HG02870 (cell line): Measurements from ENCODE around the gene SIGLEC7.

Experiments used
- ATAC-seq: cut with Tn5 transposase; IDR thresholded peaks from one replicate; pipeline ENCODE4 v1.9.1; 2021; ENCODE audit warnings: mild to moderate bottlenecking, moderate library complexity; ENCODE audit not compliant: unreplicated experiment

Gene SIGLEC7

DNA sequence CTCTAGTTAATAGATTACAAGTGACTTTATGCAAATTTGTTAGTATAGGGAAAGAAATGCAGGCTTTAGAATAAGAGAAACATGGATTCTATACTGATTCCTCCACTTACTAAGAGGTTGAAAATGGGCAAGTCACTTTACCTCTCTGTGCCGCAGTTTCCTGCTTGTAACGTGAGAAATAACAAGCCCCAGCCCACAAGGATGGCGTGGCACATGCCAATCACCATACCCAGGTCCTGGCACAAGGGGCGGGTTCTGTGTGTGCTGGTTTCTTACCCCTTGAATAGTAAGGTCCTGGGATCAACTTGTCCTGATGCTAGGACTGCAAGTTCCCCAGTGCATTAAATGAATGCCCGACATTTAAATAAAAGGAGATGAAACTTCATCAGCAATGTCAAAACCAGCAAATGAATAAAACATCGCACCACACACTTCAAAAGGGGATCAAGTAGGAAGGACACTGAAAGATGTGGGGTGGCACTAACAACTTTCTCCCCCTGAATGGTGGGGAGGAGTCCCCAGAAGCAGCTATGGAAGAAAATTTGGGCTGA, 25.3 kb upstream of the SIGLEC7 start:
- ATAC-seq, result no peak

DNA sequence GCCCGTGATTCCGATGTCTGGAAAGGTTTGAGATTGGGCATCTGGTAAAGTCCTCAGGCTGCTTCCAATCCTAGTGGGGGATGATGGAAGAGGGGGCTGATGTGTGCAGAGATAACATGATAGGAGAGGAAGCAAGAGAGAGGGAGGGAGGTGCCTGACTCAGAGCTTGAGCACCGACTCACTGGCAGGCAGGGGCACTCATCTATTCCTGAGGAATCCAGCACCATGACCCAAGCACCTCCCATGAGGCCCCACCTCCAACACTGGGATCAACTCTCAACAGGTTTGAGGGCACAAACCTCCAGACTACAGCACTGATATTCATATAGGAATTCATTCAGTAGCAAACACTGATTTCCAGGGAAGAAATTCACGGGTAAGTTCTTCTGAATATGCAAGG, 23.0 kb upstream of the SIGLEC7 start:
- no peak for ATAC-seq

DNA sequence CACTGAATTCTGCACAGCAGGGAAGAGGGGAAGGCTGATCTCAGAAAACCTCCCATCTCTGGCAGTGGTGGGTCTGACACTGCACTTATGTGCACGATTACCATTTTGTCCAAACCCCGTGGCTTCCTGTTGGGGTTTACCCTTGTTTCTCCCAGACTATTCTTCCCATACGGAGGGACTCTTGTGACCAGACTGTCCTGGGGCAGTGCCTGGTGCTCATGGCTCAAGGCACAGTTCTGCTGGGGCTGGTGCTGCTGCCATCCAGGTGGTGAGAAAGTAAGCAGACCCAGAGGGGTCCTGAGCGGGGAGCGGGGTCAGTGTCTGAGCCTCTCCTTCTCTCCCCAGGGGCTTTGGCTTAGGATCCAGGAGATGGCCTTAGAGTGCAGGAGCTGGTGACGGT, 22.5 kb upstream of the SIGLEC7 start:
- ATAC-seq, result no peak

DNA sequence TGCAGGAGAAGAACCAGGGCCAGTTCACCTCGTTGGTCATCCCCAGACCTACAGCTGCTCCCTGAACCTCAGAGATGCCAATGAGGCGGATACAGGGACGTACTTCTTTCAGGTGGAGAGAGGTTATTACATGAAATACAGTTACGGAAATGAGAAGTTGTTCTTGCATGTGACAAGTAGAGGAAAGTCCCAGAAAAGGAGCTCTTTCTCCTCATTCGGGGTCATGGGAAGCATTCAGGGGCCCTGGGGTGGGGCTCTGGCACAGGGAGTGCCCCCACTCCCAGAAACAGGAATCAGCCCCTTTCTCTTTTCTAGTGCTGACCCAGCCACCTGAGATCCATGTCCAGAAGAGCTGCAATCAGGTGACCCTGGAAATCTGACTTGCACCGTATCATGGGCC, 21.9 kb upstream of the SIGLEC7 start:
- ATAC-seq, result no peak

DNA sequence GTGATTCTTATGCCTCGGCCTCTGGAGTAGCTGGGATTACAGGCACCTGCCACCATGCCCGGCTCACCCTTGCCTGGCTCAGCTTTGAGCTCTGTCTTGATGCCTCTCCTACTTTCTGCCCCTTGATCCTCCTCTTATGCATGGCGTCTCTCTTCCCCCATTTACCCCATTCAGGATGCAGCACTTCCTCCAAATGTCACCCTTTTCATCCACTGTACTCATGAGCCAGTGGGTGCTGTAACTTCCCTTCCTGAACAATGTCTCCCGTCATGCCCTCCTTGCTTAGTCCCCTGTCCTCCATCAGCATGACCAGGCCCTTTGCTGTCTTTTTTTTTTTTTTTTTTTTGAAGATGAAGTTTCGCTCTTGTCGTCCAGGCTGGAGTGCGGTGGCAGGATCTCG, 20.8 kb upstream of the SIGLEC7 start:
- ATAC-seq, result no peak

DNA sequence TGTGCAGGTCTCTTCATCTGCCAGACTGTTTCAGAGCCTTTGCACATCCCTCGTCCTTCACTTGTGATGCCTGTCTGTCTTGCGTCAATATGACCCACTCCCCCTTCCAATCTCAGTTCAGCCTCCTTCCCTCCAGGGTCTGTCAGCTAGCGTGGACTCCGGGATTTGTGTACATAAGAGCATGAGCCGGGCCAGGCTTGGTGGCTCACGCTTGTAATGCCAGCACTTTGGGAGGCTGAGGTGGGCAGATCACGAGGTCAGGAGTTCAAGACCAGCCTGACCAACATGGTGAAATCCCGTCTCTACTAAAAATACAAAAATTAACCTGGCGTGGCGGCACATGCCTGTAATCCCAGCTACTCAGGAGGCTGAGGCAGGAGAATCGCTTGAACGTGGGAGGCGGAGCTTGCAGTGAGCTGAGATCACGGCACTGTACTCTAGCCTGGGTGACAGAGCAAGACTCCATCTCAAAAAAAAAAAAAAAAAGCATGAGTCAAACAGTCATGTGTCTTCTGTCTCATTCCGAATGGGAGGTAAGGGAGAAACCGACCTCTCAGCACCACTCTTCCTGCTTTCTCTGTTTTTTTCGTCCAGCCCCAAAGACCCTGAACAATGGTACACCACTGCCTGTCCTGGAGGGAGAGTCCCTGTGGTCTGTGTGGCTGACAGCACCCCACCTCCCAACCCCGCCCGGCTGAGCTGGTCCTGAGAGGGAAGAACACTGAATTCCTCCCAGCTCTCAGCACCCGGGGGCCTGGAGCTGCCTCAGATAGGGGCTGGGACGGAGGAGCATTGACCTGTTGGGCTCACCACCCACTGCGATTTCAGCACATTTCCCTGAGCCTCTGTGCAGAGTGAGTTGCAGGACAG, 19.8 kb upstream of the SIGLEC7 start:
- no peak for ATAC-seq

DNA sequence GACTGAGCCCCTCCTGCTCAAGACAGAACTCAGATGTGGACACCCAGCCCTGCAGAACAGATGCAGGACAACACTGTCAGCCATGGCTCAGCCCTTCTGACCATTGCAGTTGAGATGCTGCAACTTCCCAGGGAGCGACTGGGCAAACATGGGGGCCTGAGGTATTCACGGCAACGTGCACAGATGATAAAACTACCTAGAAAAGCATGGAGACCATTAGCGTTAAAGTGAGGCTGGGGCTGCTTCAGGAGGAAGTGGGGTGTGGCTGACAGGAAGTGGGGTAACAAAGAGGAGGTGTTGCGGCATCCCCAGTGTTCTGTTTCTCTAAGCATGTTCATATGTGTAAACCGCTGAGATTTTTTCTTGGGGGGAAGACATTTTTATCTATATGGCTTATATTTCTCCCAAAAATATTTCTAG, 18.7 kb upstream of the SIGLEC7 start:
- no peak for ATAC-seq

DNA sequence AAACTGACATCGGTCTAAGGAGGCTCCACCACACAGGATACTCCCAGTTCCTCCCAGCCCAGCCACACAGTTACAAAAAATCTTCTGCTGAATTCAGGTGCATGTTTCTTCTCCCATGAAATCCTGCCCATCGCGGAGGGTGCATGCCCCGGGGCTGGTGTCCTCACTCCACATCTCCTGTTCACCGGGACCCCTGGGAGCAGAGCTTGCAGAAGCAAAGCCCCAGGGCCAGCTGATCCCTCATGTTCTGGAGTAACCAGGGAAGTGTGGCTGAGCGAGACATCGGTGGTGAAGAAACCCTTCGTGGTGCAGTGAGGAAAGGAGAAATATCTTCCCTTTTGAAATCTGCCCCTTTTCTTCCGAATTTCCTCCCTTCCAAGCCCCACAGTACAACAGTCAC, 18.3 kb upstream of the SIGLEC7 start:
- no peak for ATAC-seq

DNA sequence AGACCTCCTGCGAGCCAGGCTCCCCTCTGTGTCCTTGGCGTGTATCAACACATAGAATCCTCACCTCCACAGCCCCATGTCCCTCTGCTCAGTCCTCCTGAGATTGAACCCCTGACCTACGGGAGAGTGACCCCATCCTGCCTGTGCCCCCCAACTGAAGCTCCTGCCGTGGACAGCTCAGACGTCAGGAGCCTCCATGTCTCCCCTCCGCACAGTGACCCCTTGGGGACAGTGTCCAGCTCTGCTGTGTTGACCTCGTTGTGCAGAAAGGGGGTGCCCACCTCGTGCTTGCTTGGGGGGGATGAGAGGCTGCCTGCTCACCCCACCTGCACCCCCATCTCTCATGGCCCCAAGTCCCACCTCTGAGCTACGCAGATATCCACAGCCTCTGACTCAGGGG, 17.9 kb upstream of the SIGLEC7 start:
- no peak for ATAC-seq

DNA sequence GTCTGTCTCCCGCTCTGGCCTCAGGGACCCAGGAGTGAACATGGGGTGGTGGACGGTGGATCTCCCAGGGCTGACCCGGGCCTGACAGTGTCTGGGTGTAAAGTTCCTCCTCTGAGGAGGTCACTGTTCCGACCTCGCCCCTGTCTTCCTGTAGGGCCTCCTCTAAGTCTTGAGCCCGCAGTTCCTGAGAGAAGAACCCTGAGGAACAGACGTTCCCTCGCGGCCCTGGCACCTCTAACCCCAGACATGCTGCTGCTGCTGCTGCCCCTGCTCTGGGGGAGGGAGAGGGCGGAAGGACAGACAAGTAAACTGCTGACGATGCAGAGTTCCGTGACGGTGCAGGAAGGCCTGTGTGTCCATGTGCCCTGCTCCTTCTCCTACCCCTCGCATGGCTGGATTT, 17.4 kb upstream of the SIGLEC7 start, which contains the start of gene SIGLEC9:
Gene SIGLEC9 (plus strand): TSS at position 178 of the 400 bp plus-strand sequence. CDS start 69 bp downstream, at position 247.
- ATAC-seq, result no peak

DNA sequence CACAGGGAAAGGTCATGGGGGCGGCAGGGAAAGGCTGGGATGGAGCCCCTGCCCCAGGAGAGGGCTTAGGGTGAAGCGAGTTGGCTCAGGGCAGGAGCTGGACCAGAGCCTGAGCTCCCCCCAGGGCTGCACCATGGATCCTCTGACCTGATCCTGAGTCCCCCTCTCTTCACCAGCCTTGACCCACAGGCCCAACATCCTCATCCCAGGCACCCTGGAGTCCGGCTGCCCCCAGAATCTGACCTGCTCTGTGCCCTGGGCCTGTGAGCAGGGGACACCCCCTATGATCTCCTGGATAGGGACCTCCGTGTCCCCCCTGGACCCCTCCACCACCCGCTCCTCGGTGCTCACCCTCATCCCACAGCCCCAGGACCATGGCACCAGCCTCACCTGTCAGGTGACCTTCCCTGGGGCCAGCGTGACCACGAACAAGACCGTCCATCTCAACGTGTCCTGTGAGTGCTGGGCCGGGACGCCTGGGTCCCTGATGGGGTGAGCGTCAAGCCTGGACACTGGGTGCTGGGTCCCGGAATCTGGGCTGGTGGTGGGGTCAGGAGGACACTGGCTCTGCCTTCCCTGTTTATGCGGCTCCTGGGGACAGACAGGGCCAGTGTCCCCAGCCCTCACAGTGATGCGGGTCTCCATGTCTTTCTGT, 16.6 kb upstream of the SIGLEC7 start:
- no peak for ATAC-seq

DNA sequence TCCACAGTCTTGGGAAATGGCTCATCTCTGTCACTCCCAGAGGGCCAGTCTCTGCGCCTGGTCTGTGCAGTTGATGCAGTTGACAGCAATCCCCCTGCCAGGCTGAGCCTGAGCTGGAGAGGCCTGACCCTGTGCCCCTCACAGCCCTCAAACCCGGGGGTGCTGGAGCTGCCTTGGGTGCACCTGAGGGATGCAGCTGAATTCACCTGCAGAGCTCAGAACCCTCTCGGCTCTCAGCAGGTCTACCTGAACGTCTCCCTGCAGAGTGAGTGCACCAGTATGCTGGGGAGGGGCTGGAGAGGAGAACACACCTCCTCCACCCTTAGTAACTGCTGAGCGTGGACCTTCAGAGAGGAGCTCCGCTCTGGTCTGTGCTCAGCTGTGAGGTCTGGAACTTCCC, 15.1 kb upstream of the SIGLEC7 start:
- ATAC-seq, result no peak

DNA sequence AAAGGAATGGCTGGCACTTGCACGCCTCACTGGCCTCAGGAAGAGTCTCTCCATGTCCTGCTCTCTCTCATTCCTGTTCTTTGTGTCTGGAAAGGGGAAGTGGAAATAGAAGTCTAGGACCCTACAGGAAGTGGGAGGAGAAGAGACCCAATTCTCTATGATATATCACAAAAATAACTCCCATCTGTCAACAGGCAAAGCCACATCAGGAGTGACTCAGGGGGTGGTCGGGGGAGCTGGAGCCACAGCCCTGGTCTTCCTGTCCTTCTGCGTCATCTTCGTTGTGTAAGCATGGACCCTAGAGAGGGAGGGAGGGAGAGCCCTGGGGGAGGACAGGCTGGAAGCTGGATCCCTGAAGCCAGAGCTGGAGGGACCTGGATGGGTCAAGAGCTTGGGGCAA, 14.3 kb upstream of the SIGLEC7 start:
- ATAC-seq, result no peak

DNA sequence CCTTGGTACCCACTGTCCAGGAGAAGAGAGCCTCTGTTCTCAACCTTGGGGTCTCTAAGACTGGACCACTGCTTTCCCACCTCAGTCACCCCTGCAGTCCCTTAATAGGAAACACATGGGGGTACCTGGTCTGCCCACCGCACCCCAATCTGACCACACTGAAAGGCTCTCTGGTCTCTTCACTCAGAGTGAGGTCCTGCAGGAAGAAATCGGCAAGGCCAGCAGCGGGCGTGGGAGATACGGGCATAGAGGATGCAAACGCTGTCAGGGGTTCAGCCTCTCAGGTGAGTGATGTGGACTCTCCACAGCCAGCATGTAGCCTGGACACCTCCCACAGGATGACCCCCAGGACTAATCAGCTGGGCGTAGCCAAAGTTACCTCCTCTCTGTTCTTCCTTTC, 13.9 kb upstream of the SIGLEC7 start:
- no peak for ATAC-seq

DNA sequence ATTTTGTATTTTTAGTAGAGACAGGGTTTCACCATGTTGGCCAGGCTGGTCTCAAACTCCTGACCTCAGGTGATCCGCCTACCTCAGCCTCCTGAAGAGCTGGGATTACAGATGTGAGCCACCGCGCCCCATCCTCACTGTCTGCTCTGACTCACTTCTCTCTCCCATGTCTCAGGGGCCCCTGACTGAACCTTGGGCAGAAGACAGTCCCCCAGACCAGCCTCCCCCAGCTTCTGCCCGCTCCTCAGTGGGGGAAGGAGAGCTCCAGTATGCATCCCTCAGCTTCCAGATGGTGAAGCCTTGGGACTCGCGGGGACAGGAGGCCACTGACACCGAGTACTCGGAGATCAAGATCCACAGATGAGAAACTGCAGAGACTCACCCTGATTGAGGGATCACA, 12.4 kb upstream of the SIGLEC7 start:
- no peak for ATAC-seq

DNA sequence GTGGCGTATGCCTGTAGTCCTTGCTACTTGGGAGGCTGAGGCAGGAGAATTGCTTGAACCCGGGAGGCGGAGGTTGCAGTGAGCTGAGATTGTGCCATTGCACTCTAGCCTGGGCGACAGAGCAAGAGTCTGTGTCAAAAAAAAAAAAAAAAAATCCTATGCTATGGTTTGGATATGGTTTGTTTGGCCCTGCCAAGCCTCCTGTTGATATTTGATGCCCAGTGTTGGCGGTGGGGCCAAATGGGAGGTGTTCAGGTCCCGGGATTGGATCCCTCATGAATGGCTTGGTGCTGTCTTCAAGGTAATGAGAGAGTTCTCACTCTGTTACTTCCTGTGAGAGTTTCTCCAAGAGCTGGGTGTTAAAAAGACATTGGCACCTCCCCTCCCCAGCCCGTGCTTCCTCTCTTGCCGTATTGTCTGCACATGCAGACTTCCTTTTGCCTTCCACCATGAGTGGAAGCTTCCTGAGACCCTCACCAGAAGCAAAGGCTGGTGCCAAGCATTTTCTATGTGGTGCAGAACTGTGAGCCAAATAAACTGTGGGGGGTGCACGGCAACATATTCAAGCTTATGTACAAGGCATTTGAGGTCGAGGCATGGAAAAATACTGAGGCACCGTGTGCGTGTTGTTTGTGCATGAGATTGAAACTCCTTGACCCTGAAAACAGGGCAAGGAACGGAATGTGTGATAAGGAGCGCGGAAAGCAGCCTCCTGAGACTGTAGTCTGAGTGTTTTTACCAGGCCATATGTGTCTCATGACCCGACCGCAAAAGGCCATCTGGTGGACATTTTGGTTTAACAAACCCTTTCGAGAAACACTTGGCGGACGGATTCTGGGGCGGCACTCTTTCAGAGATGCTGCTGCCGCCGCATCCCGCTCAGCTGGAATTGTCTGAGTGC, 10.1 kb upstream of the SIGLEC7 start:
- no peak for ATAC-seq

DNA sequence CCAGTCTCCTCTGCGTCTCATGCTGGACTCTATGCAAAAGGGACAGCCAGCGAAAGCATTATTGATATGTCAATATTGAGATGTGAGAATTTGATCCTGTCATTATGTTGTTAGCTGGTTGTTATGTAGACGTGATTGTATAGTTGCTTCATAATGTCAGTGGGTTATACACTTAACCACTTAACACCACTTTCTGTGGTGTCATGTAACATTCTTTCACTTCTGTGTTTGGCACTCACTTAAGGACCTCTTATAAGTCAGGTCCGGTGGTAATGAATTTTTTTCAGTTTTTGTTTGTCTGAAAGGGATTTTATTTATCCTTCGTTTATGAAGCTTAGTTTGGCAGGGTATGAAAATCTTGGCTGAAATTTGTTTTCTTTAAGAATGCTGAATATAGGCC, 7.1 kb upstream of the SIGLEC7 start:
- ATAC-seq, result no peak

DNA sequence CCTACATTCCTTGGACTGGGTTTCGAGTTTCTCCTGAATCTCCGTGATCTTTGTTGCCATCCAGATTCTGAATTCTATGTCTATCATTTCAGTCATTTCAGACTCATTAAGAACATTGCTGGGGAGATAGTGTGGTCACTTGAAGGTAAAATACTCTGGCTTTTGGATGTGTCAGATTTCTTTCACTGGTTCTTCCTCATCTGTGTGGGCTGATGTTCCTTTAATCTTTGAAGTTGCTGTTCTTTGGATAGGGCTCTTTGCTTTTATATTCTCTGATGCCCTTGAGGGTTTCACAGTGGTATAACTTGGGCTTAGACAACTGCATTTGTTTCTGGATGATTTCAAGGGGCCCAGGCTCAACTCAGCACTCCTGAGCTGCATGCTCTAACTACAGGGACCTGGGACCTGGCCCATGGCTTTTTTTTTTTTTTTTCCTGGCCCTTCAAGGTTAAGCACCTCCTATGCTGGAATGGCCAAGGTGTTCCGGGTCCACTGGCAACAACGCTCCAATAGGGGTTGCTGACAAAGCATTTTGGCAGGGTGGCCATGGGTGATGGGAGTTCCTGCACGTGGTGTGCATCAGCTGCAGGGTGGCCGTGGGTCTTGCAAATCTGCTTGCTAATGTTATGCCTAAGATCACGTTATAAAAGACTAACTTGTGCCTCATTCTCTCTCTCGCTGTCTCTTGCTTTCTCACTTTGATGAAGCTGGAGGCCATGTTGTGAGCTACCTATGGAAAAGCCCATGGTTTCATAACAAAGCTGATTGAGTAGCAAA, 5.9 kb upstream of the SIGLEC7 start:
- no peak for ATAC-seq

DNA sequence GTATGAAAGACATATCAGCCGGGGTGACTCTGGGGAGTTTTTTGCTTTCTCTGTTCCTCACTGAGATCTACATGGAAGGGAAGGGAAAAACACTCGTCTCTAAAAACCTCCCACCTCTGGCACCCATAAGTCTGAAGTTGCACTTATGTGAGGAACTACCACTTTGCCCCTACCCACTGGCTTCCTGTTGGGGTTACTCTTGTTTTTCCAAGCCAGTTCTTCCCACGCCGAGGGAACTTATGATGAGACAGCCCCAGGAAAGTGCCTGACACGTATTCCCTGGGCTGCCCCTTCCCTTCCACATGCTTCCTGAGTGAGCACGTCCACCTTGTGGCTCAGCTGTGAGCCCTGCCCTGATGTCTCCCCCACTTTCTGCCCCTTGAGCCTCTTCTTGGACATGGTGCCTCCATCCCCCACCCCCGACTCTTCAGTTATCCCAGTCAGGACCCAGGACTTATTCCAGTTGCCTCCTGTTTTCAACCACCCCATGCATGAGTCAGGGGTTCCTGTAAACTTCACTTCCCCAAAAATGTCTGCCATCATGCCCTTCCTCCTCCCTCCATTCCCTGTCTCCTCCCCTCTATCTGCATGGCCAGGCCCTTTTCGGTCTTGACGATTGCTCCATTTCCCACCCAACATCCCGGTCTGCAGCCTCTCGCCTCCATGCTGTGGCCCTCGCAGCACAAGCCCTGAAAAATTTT, 5.1 kb upstream of the SIGLEC7 start:
- no peak for ATAC-seq
